Sigmoid colon (tissue), 3 donors: ENCODE results near the gene LPAR1.

Source experiments
- POLR2A ChIP-seq, 2 donors: fragments of 450-650 bp; IDR thresholded peaks; one replicate each; pipeline ENCODE4 v1.6.1; 2016; ENCODE audit warnings: antibody characterized with exemption in 2 of 2, mild to moderate bottlenecking in 2 of 2, moderate library complexity in 2 of 2
- TF ChIP-seq, protein P1 (sequence below), 4 experiments: fragments of 450-650 bp in 3 of 4; fragments of 200-600 bp in 1 of 4; IDR thresholded peaks; one replicate each; pipeline ENCODE4 v1.5.1; 2016 to 2019; ENCODE audit warnings: antibody characterized with exemption in 4 of 4, mild to moderate bottlenecking in 3 of 4, moderate library complexity in 2 of 4

DNA sequence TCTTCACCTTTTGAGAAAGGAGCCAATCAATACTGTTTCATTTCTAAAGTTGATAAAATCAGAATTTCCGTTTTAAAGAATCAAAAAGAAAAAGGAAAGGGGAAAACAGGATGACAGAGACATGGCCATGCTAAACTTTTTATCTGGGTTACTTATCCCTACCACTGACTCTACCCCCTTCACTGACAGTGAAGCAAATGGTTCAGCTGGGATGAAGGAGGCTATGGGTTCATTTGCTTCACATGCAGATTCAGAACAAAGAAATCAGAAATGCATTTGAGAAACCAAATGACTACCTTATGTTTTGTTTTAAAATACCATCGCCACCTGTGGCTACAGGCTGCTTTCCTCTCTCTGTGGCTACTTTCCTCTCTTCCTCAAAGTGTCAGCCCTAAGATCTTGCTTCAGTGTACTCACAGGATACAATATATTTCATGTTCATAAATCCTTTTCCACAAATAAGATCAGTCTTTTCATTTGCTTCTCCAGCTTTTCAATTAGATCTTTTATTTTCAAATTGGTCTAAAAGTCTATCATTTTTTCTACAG lies 53.3 kb downstream of the LPAR1 start:
- TF ChIP-seq POLR2A (IDR thresholded peaks at IDR 0.05), result no peak
- TF ChIP-seq, protein P1, sequence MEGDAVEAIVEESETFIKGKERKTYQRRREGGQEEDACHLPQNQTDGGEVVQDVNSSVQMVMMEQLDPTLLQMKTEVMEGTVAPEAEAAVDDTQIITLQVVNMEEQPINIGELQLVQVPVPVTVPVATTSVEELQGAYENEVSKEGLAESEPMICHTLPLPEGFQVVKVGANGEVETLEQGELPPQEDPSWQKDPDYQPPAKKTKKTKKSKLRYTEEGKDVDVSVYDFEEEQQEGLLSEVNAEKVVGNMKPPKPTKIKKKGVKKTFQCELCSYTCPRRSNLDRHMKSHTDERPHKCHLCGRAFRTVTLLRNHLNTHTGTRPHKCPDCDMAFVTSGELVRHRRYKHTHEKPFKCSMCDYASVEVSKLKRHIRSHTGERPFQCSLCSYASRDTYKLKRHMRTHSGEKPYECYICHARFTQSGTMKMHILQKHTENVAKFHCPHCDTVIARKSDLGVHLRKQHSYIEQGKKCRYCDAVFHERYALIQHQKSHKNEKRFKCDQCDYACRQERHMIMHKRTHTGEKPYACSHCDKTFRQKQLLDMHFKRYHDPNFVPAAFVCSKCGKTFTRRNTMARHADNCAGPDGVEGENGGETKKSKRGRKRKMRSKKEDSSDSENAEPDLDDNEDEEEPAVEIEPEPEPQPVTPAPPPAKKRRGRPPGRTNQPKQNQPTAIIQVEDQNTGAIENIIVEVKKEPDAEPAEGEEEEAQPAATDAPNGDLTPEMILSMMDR (IDR thresholded peaks at IDR 0.05), result no peak
